ENCODE data around the gene KCNH8. TPM values are rescaled to one million over a fixed set of nuclear protein-coding genes. Genes with fewer than 3 reads are reported as not detected.

Gene KCNH8
- total RNA-seq, 4 donors from 2014 or later = 0.55 to 1.1 (median 1.00) TPM; not detected in 1

DNA sequence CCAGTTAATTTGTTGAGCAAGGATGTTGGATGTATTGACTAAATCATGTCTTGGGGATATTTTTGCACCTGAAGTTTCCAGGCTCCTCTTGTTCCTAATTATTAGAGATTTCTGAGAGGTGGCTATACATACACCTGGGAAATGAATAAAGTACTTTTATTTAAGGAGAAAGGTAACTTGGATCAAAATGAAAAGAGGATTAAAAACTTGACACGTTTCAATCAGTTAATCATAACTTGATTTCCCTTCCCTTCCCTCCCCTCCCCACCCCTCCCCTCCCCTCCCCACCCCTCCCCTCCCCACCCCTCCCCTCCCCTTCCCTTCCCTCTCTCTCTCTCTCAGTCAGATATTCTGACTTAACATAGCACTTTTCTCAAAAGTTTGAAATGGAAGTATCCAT is 126.3 kb downstream of the KCNH8 start:
- H3K4me3 ChIP-seq = no peak overlapping the region
- no peak overlapping the region for H3K27ac ChIP-seq
- no peaks in the 10 kb centered on the region for H3K27me3 ChIP-seq
- TF ChIP-seq POLR2A (IDR thresholded peaks at IDR 0.05) (no peak), POLR2AphosphoS5 (IDR thresholded peaks at IDR 0.05) (no peak), EP300 (IDR thresholded peaks at IDR 0.05; ENCODE audit: low read depth) (no peak)
- TF ChIP-seq, protein P1, sequence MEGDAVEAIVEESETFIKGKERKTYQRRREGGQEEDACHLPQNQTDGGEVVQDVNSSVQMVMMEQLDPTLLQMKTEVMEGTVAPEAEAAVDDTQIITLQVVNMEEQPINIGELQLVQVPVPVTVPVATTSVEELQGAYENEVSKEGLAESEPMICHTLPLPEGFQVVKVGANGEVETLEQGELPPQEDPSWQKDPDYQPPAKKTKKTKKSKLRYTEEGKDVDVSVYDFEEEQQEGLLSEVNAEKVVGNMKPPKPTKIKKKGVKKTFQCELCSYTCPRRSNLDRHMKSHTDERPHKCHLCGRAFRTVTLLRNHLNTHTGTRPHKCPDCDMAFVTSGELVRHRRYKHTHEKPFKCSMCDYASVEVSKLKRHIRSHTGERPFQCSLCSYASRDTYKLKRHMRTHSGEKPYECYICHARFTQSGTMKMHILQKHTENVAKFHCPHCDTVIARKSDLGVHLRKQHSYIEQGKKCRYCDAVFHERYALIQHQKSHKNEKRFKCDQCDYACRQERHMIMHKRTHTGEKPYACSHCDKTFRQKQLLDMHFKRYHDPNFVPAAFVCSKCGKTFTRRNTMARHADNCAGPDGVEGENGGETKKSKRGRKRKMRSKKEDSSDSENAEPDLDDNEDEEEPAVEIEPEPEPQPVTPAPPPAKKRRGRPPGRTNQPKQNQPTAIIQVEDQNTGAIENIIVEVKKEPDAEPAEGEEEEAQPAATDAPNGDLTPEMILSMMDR (IDR thresholded peaks at IDR 0.05) = no peak
- in situ Hi-C loops (cut with MboI; ENCODE audit: low pct_ligation_motif_present in 1 of 4, low pct_unique_long_range_greater_than_20kb in 1 of 4, low sequenced_read_pairs in 3 of 4) (no loop called here), intact Hi-C loops (cut with DNase I; ENCODE audit: low total_unique reads) (no loop called here)
- WGBS, 2 donors (ENCODE audit: low coverage in 1 of 2) = 36 to 56% methylated on average over 1 of the region's 1 CpG
- H3K36me3 ChIP-seq = no peaks in the 10 kb centered on the region
- H3K9me3 ChIP-seq = no peaks in the 10 kb centered on the region
- no peaks in the 10 kb centered on the region for H3K4me1 ChIP-seq
- DNase-seq = no peak

DNA sequence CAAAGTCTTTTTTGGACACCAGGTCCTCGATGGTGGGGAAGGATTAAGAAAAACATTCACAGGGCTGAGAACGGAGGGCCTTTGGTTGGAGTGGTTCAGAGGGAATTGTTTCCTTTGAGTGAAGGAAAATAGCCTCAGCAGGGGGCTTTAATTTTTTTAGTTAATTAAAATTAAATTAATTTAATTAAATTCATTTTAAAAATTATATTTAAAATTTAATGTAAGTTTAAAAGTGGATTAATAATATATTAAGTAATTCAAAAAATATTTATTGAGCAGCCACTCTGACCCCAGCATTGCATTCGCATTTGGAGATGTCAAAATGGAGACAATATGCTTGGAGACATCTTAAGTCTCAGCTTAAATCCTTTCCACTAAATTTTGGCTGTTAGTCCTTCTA is 136.7 kb downstream of the KCNH8 start:
- 81 to 89% methylated on average over 3 of the region's 3 CpGs for WGBS, 2 donors (ENCODE audit: low coverage in 1 of 2)
- Histone ChIP-seq H3K27me3 (no peaks in the 10 kb centered on the region), H3K36me3 (no peaks in the 10 kb centered on the region), H3K9me3 (no peaks in the 10 kb centered on the region), H3K27ac (no peak overlapping the region), H3K4me3 (no peak overlapping the region), H3K4me1 (no peaks in the 10 kb centered on the region)
- in situ Hi-C loops (cut with MboI; ENCODE audit: low pct_ligation_motif_present in 1 of 4, low pct_unique_long_range_greater_than_20kb in 1 of 4, low sequenced_read_pairs in 3 of 4) = no loop called here
- no peak for TF ChIP-seq POLR2AphosphoS5 (IDR thresholded peaks at IDR 0.05)
- no peak for TF ChIP-seq POLR2A (IDR thresholded peaks at IDR 0.05)
- no peak for TF ChIP-seq EP300 (IDR thresholded peaks at IDR 0.05; ENCODE audit: low read depth)
- TF ChIP-seq, protein P1 (IDR thresholded peaks at IDR 0.05) = no peak
- DNase-seq = no peak
- intact Hi-C loops (cut with DNase I; ENCODE audit: low total_unique reads) = loop anchor here (5.0 kb wide), 1 partner anchor 947 kb away; no protein-coding TSS in a partner anchor

DNA sequence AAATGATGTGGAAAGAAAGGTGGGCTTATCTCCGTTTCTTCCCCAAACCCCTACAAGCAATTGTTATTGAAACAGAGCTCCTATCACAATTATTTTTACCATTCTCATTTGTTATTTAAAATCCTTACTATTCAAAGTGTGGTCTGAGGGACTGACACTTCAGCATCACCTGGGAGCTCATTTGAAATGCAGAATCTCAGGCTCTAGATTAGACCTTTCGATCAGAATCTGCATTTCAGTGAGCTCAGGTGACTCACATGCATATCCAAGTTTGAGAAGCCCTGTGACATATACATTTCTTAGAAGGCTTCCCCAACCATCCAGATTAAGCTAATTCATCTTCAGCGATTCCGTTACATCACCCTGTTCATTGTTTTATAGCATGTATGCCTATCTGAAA is 145.0 kb downstream of the KCNH8 start:
- DNase-seq = no peak
- H3K9me3 ChIP-seq = no peaks in the 10 kb centered on the region
- no peaks in the 10 kb centered on the region for H3K36me3 ChIP-seq
- no peak overlapping the region for H3K27ac ChIP-seq
- intact Hi-C loops (cut with DNase I; ENCODE audit: low total_unique reads) (no loop called here), in situ Hi-C loops (cut with MboI; ENCODE audit: low pct_ligation_motif_present in 1 of 4, low pct_unique_long_range_greater_than_20kb in 1 of 4, low sequenced_read_pairs in 3 of 4) (no loop called here)
- H3K27me3 ChIP-seq = no peaks in the 10 kb centered on the region
- H3K4me3 ChIP-seq = no peak overlapping the region
- 80 to 88% methylated on average over 4 of the region's 4 CpGs for WGBS, 2 donors (ENCODE audit: low coverage in 1 of 2)
- H3K4me1 ChIP-seq = no peaks in the 10 kb centered on the region
- no peak for TF ChIP-seq EP300 (IDR thresholded peaks at IDR 0.05; ENCODE audit: low read depth)
- no peak for TF ChIP-seq POLR2A (IDR thresholded peaks at IDR 0.05)
- TF ChIP-seq, protein P1 (IDR thresholded peaks at IDR 0.05) = no peak
- no peak for TF ChIP-seq POLR2AphosphoS5 (IDR thresholded peaks at IDR 0.05)

DNA sequence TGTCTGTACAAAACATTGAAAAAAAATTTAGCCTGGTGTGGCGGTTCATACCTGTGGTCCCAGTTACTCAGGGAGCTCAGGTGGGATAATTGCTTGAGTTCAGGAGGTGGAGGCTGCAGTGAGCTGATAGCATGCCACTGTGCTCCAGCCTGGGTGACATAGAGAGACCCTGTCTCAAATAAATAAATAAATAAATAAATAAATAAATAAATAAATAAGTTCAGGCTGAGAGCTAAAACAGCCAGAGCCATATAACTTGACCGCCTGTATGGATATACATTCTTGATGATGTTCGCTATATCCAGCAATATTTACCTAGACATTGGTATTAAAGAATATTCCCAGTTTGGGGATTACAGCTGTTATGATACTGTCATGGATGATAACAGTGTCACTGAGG is 146.9 kb downstream of the KCNH8 start:
- no peaks in the 10 kb centered on the region for H3K36me3 ChIP-seq
- no peaks in the 10 kb centered on the region for H3K4me1 ChIP-seq
- H3K9me3 ChIP-seq = no peaks in the 10 kb centered on the region
- no peak overlapping the region for H3K4me3 ChIP-seq
- no peaks in the 10 kb centered on the region for H3K27me3 ChIP-seq
- in situ Hi-C loops (cut with MboI; ENCODE audit: low pct_ligation_motif_present in 1 of 4, low pct_unique_long_range_greater_than_20kb in 1 of 4, low sequenced_read_pairs in 3 of 4) (no loop called here), intact Hi-C loops (cut with DNase I; ENCODE audit: low total_unique reads) (no loop called here)
- TF ChIP-seq EP300 (IDR thresholded peaks at IDR 0.05; ENCODE audit: low read depth) (no peak), POLR2A (IDR thresholded peaks at IDR 0.05) (no peak), POLR2AphosphoS5 (IDR thresholded peaks at IDR 0.05) (no peak)
- TF ChIP-seq, protein P1 (IDR thresholded peaks at IDR 0.05) = no peak
- no peak overlapping the region for H3K27ac ChIP-seq
- DNase-seq = no peak
- 88 to 93% methylated on average over 2 to 3 of the region's 3 CpGs for WGBS, 2 donors (ENCODE audit: low coverage in 1 of 2)
